SK-N-MC (cell line): ENCODE data around the gene VSNL1.

ENCODE experiments used
- EZH2 ChIP-seq: fragments of 200-600 bp; sonication (generic); IDR thresholded peaks from one replicate; pipeline ENCODE4 v1.6.1; 2017; ENCODE audit warnings: antibody characterized with exemption
- POLR2AphosphoS5 ChIP-seq: IDR thresholded peaks from 2 replicates; pipeline ENCODE4 v1.6.1; 2012; ENCODE audit warnings: mild to moderate bottlenecking, low read depth, low read length, borderline replicate concordance

DNA sequence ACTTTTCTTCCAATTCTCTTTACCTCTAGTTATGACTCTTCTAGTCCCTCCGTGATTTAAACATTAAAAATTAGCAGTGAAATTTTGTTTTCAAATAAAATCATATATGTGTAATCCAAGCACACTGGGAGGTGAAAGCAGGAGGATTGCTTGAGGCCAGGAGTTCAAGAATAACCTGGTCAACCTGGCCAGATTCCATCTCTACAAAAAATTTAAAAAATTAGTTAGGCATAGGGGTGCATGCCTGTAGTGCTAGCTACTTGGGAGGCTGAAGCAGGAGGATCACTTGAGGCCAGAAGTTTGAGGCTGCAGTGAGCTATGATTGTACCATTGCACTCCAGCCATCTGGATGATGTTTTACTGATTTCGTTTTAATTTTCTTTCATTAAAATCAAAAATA is 7.0 kb upstream of the VSNL1 start:
- no peak for TF ChIP-seq EZH2
- no peak for TF ChIP-seq POLR2AphosphoS5
